WTC11 (cell line): ENCODE data around the gene PKHD1.

ENCODE experiments used
- IRF2 ChIP-seq: sonication (generic); formaldehyde crosslinking; IDR thresholded peaks from 2 replicates; pipeline ENCODE4 v1.8.0; 2022; ENCODE audit warnings: low read depth, missing genetic modification reagents, borderline replicate concordance
- NFYB ChIP-seq: sonication (generic); formaldehyde crosslinking; conservative IDR thresholded peaks from 2 replicates; pipeline ENCODE4 v1.8.0; 2022; ENCODE audit warnings: low read depth, missing genetic modification reagents
- ZNF423 ChIP-seq: fragments of 250-450 bp; sonication (Bioruptor Pico); IDR thresholded peaks from 2 replicates; pipeline ENCODE4 v2.1.2; 2022; ENCODE audit warnings: mild to moderate bottlenecking, moderate library complexity
- TF ChIP-seq, protein P1 (sequence below): fragments of 200-600 bp; IDR thresholded peaks from 2 replicates; pipeline ENCODE4 v1.8.0; 2022; ENCODE audit warnings: antibody characterized with exemption
- TF ChIP-seq, protein P2 (sequence below): sonication (generic); formaldehyde crosslinking; IDR thresholded peaks from 2 replicates; pipeline ENCODE4 v1.8.0; 2022; ENCODE audit warnings: mild to moderate bottlenecking, missing genetic modification reagents

DNA sequence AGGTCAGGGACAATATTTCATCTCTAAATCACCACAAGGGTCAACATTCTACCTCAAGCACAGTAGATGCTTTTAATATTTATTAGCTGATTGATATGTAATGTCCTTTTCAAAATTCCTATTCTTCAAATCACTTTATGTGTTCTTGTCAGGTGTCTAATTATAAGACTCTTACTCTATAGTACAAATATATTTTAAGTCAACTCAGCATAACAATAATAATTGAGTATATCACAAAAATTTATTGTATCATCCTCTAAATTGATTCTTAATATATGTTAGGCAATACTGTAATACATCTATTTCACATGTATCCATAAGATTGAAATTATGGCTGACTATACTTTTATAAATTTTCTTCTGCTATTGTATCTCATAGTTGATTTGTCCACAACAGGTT is 423.9 kb downstream of the PKHD1 start:
- TF ChIP-seq IRF2 (no peak), NFYB (CRISPR knock-in tag) (no peak), ZNF423 (CRISPR knock-in tag) (no peak)
- TF ChIP-seq, protein P1, sequence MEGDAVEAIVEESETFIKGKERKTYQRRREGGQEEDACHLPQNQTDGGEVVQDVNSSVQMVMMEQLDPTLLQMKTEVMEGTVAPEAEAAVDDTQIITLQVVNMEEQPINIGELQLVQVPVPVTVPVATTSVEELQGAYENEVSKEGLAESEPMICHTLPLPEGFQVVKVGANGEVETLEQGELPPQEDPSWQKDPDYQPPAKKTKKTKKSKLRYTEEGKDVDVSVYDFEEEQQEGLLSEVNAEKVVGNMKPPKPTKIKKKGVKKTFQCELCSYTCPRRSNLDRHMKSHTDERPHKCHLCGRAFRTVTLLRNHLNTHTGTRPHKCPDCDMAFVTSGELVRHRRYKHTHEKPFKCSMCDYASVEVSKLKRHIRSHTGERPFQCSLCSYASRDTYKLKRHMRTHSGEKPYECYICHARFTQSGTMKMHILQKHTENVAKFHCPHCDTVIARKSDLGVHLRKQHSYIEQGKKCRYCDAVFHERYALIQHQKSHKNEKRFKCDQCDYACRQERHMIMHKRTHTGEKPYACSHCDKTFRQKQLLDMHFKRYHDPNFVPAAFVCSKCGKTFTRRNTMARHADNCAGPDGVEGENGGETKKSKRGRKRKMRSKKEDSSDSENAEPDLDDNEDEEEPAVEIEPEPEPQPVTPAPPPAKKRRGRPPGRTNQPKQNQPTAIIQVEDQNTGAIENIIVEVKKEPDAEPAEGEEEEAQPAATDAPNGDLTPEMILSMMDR, result no peak
- TF ChIP-seq, protein P2, sequence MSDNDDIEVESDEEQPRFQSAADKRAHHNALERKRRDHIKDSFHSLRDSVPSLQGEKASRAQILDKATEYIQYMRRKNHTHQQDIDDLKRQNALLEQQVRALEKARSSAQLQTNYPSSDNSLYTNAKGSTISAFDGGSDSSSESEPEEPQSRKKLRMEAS (CRISPR knock-in tag), result no peak
